HL-60 (cell line): ENCODE results near the gene DTX3.
"Not testable (repeated sequence)": the region's sequence is repeated elsewhere in the genome, so short reads cannot be mapped to it uniquely, and the experiment has no call there.

Source experiments
- DNase-seq, 2 experiments: peaks; one replicate each; pipeline ENCODE4 v3.0.0-alpha.2; 2010 to 2020; ENCODE audit warnings: low read depth in 1 of 2, low spot score in 1 of 2
- H3K27ac ChIP-seq: fragments of 250-450 bp; sonication (Bioruptor Pico); replicated peaks from 2 replicates; pipeline ENCODE4 v1.5.1; 2020; ENCODE audit warnings: mild to moderate bottlenecking, moderate library complexity
- H3K27me3 ChIP-seq: fragments of 250-450 bp; sonication (Bioruptor Pico); 2 replicates; pipeline ENCODE4 v1.5.1; 2021; ENCODE audit warnings: mild to moderate bottlenecking, moderate library complexity; ENCODE audit not compliant: insufficient read depth, poor library complexity, severe bottlenecking
- H3K4me3 ChIP-seq: replicated peaks from 2 replicates; pipeline ENCODE4 v1.5.1; 2011; ENCODE audit warnings: mild to moderate bottlenecking, control low read depth, low read length; ENCODE audit not compliant: insufficient read depth
- GABPA ChIP-seq: IDR thresholded peaks from 2 replicates; pipeline ENCODE4 v1.6.1; 2012; ENCODE audit warnings: low read depth
- POLR2AphosphoS5 ChIP-seq: IDR thresholded peaks from 2 replicates; pipeline ENCODE4 v1.6.1; 2012; ENCODE audit warnings: low read depth
- SPI1 ChIP-seq: IDR thresholded peaks from 2 replicates; pipeline ENCODE4 v1.6.1; 2012; ENCODE audit warnings: low read depth, mild to moderate bottlenecking, borderline replicate concordance
- TF ChIP-seq, protein P1 (sequence below): IDR thresholded peaks from one replicate; pipeline ENCODE4 v1.5.1; 2011; ENCODE audit warnings: low read length, control low read depth, inconsistent platforms; ENCODE audit not compliant: insufficient read depth
- TF ChIP-seq, protein P2 (sequence below): IDR thresholded peaks from 2 replicates; pipeline ENCODE4 v1.6.1; 2012; ENCODE audit warnings: low read depth; ENCODE audit not compliant: insufficient replicate concordance

The DTX3 gene

GRCh38 chr12:57560516-57560915, 44.1 kb upstream of the DTX3 start:
- TF ChIP-seq, protein P1, sequence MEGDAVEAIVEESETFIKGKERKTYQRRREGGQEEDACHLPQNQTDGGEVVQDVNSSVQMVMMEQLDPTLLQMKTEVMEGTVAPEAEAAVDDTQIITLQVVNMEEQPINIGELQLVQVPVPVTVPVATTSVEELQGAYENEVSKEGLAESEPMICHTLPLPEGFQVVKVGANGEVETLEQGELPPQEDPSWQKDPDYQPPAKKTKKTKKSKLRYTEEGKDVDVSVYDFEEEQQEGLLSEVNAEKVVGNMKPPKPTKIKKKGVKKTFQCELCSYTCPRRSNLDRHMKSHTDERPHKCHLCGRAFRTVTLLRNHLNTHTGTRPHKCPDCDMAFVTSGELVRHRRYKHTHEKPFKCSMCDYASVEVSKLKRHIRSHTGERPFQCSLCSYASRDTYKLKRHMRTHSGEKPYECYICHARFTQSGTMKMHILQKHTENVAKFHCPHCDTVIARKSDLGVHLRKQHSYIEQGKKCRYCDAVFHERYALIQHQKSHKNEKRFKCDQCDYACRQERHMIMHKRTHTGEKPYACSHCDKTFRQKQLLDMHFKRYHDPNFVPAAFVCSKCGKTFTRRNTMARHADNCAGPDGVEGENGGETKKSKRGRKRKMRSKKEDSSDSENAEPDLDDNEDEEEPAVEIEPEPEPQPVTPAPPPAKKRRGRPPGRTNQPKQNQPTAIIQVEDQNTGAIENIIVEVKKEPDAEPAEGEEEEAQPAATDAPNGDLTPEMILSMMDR = no peak
- TF ChIP-seq POLR2AphosphoS5 (no peak), GABPA (no peak), SPI1 (no peak)
- TF ChIP-seq, protein P2, sequence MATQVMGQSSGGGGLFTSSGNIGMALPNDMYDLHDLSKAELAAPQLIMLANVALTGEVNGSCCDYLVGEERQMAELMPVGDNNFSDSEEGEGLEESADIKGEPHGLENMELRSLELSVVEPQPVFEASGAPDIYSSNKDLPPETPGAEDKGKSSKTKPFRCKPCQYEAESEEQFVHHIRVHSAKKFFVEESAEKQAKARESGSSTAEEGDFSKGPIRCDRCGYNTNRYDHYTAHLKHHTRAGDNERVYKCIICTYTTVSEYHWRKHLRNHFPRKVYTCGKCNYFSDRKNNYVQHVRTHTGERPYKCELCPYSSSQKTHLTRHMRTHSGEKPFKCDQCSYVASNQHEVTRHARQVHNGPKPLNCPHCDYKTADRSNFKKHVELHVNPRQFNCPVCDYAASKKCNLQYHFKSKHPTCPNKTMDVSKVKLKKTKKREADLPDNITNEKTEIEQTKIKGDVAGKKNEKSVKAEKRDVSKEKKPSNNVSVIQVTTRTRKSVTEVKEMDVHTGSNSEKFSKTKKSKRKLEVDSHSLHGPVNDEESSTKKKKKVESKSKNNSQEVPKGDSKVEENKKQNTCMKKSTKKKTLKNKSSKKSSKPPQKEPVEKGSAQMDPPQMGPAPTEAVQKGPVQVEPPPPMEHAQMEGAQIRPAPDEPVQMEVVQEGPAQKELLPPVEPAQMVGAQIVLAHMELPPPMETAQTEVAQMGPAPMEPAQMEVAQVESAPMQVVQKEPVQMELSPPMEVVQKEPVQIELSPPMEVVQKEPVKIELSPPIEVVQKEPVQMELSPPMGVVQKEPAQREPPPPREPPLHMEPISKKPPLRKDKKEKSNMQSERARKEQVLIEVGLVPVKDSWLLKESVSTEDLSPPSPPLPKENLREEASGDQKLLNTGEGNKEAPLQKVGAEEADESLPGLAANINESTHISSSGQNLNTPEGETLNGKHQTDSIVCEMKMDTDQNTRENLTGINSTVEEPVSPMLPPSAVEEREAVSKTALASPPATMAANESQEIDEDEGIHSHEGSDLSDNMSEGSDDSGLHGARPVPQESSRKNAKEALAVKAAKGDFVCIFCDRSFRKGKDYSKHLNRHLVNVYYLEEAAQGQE = no peak
- H3K27ac ChIP-seq = no peak overlapping the region
- DNase-seq = no peak
- H3K4me3 ChIP-seq = no peak overlapping the region
- peaks cover 19% of the 10 kb centered on the region for H3K27me3 ChIP-seq

GRCh38 chr12:57561117-57561516, 43.5 kb upstream of the DTX3 start:
- H3K27ac ChIP-seq, DNase-seq, H3K4me3 ChIP-seq: not testable (repeated sequence)
- peaks cover 19% of the 10 kb centered on the region for H3K27me3 ChIP-seq

DNA sequence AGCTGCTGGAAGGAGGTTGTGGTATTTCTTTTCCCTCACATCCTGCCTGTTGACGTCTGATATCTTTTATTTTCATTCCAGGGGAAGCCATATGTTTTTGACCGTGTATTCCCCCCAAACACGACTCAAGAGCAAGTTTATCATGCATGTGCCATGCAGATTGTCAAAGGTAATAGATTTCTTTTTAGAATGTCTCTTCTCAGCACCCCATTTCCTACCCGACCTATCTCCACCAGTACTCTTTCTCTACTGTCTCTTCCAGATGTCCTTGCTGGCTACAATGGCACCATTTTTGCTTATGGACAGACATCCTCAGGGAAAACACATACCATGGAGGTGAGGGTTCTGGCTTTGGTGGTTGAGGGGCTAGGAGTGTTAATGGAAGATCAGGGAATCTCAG, 41.3 kb upstream of the DTX3 start:
- TF ChIP-seq, protein P1 = no peak
- TF ChIP-seq SPI1 (no peak), GABPA (no peak), POLR2AphosphoS5 (no peak)
- TF ChIP-seq, protein P2 = no peak
- H3K4me3 ChIP-seq = no peak overlapping the region
- H3K27ac ChIP-seq = no peak overlapping the region
- H3K27me3 ChIP-seq = peaks cover 19% of the 10 kb centered on the region
- no peak for DNase-seq

DNA sequence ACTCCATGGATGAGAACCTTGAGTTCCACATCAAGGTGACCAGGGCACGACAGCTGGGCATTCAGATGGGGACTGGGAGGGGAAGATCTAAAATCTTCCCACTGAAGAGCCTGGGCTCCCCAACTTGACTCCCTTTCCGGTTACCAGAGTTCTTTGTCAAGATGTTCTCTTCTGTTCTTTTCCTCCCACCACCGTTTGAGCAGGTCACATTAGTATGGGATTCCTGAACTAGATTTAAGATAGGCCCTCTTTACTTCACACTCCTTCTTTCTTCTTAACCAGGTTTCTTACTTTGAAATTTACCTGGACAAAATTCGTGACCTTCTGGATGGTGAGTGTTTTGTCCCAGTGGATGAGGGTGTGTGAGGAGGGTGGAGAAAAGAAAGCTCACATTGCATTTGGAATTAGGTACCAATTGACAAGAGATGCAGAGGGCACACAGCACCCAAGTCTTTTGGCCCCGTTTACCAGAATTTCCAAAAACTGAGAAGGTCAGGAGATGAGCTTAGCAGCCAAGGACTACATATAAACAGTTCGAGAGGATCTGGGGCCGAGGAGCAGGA, 40.4 kb upstream of the DTX3 start:
- TF ChIP-seq POLR2AphosphoS5 (no peak), GABPA (no peak), SPI1 (no peak)
- TF ChIP-seq, protein P1 = no peak
- TF ChIP-seq, protein P2 = no peak
- Histone ChIP-seq H3K27ac (no peak overlapping the region), H3K27me3 (peaks cover 19% of the 10 kb centered on the region)

More for the DNA sequence above, 40.4 kb upstream of the DTX3 start:
- no peak for DNase-seq
- no peak overlapping the region for H3K4me3 ChIP-seq
